ENCODE data around the gene CDH20.

Gene CDH20

GRCh38 chr18:61579581-61579980 lies 246.4 kb downstream of the CDH20 start:
- POLR2A ChIA-PET = no interaction called here

GRCh38 chr18:61580046-61580445 lies 246.8 kb downstream of the CDH20 start:
- no peak overlapping the region for H3K27ac ChIP-seq (ENCODE audit: insufficient read depth in 1 of 2, low read depth in 1 of 2, low read length in 2 of 2, poor library complexity in 1 of 2, severe bottlenecking in 2 of 2)
- peaks cover 0 to 13% (median 8%) of the 10 kb centered on the region in 5 experiments for H3K27me3 ChIP-seq (replicated peaks in 2 of 5; ENCODE audit: control insufficient read depth in 4 of 5, insufficient read depth in 5 of 5, low read length in 4 of 5)
- no peaks in the 10 kb centered on the region for H3K36me3 ChIP-seq (ENCODE audit: control insufficient read depth in 4 of 4, insufficient read depth in 4 of 4, low read length in 3 of 4)
- H3K9me3 ChIP-seq (ENCODE audit: control extremely low read depth in 1 of 5, control insufficient read depth in 4 of 5, insufficient read depth in 2 of 5, low read depth in 1 of 5, low read length in 4 of 5) = peaks cover 0 to 3% (median 0%) of the 10 kb centered on the region in 5 experiments
- no peak overlapping the region for H3K4me3 ChIP-seq (ENCODE audit: control insufficient read depth in 1 of 7, extremely low read depth in 1 of 7, insufficient read depth in 4 of 7, low read depth in 2 of 7, low read length in 6 of 7)
- ChIA-PET CTCF (interaction anchor here (1.4 to 2.6 kb wide), 3 partner anchors 10 to 553 kb away, joined by 3 to 9 read pairs (median 5); no protein-coding TSS in a partner anchor), POLR2A (no interaction called here)
- no peak for DNase-seq
- peaks cover 0 to 10% (median 6%) of the 10 kb centered on the region in 4 experiments for H3K4me1 ChIP-seq (ENCODE audit: control extremely low read depth in 1 of 4, control insufficient read depth in 4 of 4, insufficient read depth in 4 of 4, low read length in 3 of 4)
- no CpG with 5 or more reads among the region's 2 CpGs for WGBS (ENCODE audit: insufficient coverage)

More at GRCh38 chr18:61579581-61579980, 246.4 kb downstream of the CDH20 start:
- no peak for DNase-seq
- peak overlapping the region in 1 of 7 experiments; percentile 1 for H3K4me3 ChIP-seq (ENCODE audit: control insufficient read depth in 1 of 7, extremely low read depth in 1 of 7, insufficient read depth in 4 of 7, low read depth in 2 of 7, low read length in 6 of 7)
- 50% methylated on average over 1 of the region's 2 CpGs for WGBS (ENCODE audit: insufficient coverage)
- CTCF ChIA-PET = interaction anchor here (0.7 to 2.6 kb wide), 4 partner anchors 10 to 554 kb away, joined by 3 to 9 read pairs (median 4); no protein-coding TSS in a partner anchor
- peaks cover 0 to 3% (median 0%) of the 10 kb centered on the region in 5 experiments for H3K9me3 ChIP-seq (ENCODE audit: control extremely low read depth in 1 of 5, control insufficient read depth in 4 of 5, insufficient read depth in 2 of 5, low read depth in 1 of 5, low read length in 4 of 5)
- H3K27ac ChIP-seq (ENCODE audit: insufficient read depth in 1 of 2, low read depth in 1 of 2, low read length in 2 of 2, poor library complexity in 1 of 2, severe bottlenecking in 2 of 2) = no peak overlapping the region
- H3K36me3 ChIP-seq (ENCODE audit: control insufficient read depth in 4 of 4, insufficient read depth in 4 of 4, low read length in 3 of 4) = no peaks in the 10 kb centered on the region
- peaks cover 0 to 13% (median 8%) of the 10 kb centered on the region in 5 experiments for H3K27me3 ChIP-seq (replicated peaks in 2 of 5; ENCODE audit: control insufficient read depth in 4 of 5, insufficient read depth in 5 of 5, low read length in 4 of 5)
- peaks cover 0 to 10% (median 6%) of the 10 kb centered on the region in 4 experiments for H3K4me1 ChIP-seq (ENCODE audit: control extremely low read depth in 1 of 4, control insufficient read depth in 4 of 4, insufficient read depth in 4 of 4, low read length in 3 of 4)

- no peak overlapping the region for H3K27ac ChIP-seq (ENCODE audit: insufficient read depth in 1 of 2, low read depth in 1 of 2, low read length in 2 of 2, poor library complexity in 1 of 2, severe bottlenecking in 2 of 2)
- DNase-seq = peak; percentile 63 to 81 (median 80)
- no peaks in the 10 kb centered on the region for H3K36me3 ChIP-seq (ENCODE audit: control insufficient read depth in 4 of 4, insufficient read depth in 4 of 4, low read length in 3 of 4)
- POLR2A ChIA-PET = no interaction called here
- H3K27me3 ChIP-seq (replicated peaks in 2 of 5; ENCODE audit: control insufficient read depth in 4 of 5, insufficient read depth in 5 of 5, low read length in 4 of 5) = peaks cover 0 to 13% (median 7%) of the 10 kb centered on the region in 5 experiments
- CTCF ChIA-PET = interaction anchor here (1.0 to 1.9 kb wide), 11 partner anchors 9 to 667 kb away, joined by 3 to 14 read pairs (median 4); no protein-coding TSS in a partner anchor
- H3K4me1 ChIP-seq (ENCODE audit: control extremely low read depth in 1 of 4, control insufficient read depth in 4 of 4, insufficient read depth in 4 of 4, low read length in 3 of 4) = peaks cover 0 to 10% (median 6%) of the 10 kb centered on the region in 4 experiments
- peaks cover 0 to 3% (median 0%) of the 10 kb centered on the region in 5 experiments for H3K9me3 ChIP-seq (ENCODE audit: control extremely low read depth in 1 of 5, control insufficient read depth in 4 of 5, insufficient read depth in 2 of 5, low read depth in 1 of 5, low read length in 4 of 5)
- 8% methylated on average over 20 of the region's 22 CpGs for WGBS (ENCODE audit: insufficient coverage)
- peak overlapping the region in 5 of 7 experiments; percentile 32 to 62 (median 46) for H3K4me3 ChIP-seq (ENCODE audit: control insufficient read depth in 1 of 7, extremely low read depth in 1 of 7, insufficient read depth in 4 of 7, low read depth in 2 of 7, low read length in 6 of 7)
Measured at GRCh38 chr18:61581578-61582201, 248.5 kb downstream of the CDH20 start.

GRCh38 chr18:61582202-61582710 lies 249.0 kb downstream of the CDH20 start:
- peaks cover 0 to 13% (median 7%) of the 10 kb centered on the region in 5 experiments for H3K27me3 ChIP-seq (replicated peaks in 2 of 5; ENCODE audit: control insufficient read depth in 4 of 5, insufficient read depth in 5 of 5, low read length in 4 of 5)
- 32% methylated on average over 14 of the region's 15 CpGs for WGBS (ENCODE audit: insufficient coverage)
- ChIA-PET CTCF (interaction anchor here (1.0 to 1.9 kb wide), 10 partner anchors 15 to 667 kb away, joined by 3 to 14 read pairs (median 4); no protein-coding TSS in a partner anchor), POLR2A (no interaction called here)
- H3K4me1 ChIP-seq (ENCODE audit: control extremely low read depth in 1 of 4, control insufficient read depth in 4 of 4, insufficient read depth in 4 of 4, low read length in 3 of 4) = peaks cover 0 to 10% (median 6%) of the 10 kb centered on the region in 4 experiments
- H3K27ac ChIP-seq (ENCODE audit: insufficient read depth in 1 of 2, low read depth in 1 of 2, low read length in 2 of 2, poor library complexity in 1 of 2, severe bottlenecking in 2 of 2) = no peak overlapping the region
- H3K4me3 ChIP-seq (ENCODE audit: control insufficient read depth in 1 of 7, extremely low read depth in 1 of 7, insufficient read depth in 4 of 7, low read depth in 2 of 7, low read length in 6 of 7) = peak overlapping the region in 3 of 7 experiments; percentile 46 to 62 (median 52)
- DNase-seq = no peak
- no peaks in the 10 kb centered on the region for H3K36me3 ChIP-seq (ENCODE audit: control insufficient read depth in 4 of 4, insufficient read depth in 4 of 4, low read length in 3 of 4)
- H3K9me3 ChIP-seq (ENCODE audit: control extremely low read depth in 1 of 5, control insufficient read depth in 4 of 5, insufficient read depth in 2 of 5, low read depth in 1 of 5, low read length in 4 of 5) = peaks cover 0 to under 1% (median 0%) of the 10 kb centered on the region in 5 experiments

- no peaks in the 10 kb centered on the region for H3K9me3 ChIP-seq (ENCODE audit: control extremely low read depth in 1 of 5, control insufficient read depth in 4 of 5, insufficient read depth in 2 of 5, low read depth in 1 of 5, low read length in 4 of 5)
- POLR2A ChIA-PET = no interaction called here
- no peak overlapping the region for H3K4me3 ChIP-seq (ENCODE audit: control insufficient read depth in 1 of 7, extremely low read depth in 1 of 7, insufficient read depth in 4 of 7, low read depth in 2 of 7, low read length in 6 of 7)
- H3K4me1 ChIP-seq (ENCODE audit: control extremely low read depth in 1 of 4, control insufficient read depth in 4 of 4, insufficient read depth in 4 of 4, low read length in 3 of 4) = peaks cover 0 to 10% (median 6%) of the 10 kb centered on the region in 4 experiments
- H3K36me3 ChIP-seq (ENCODE audit: control insufficient read depth in 4 of 4, insufficient read depth in 4 of 4, low read length in 3 of 4) = no peaks in the 10 kb centered on the region
- no peak overlapping the region for H3K27ac ChIP-seq (ENCODE audit: insufficient read depth in 1 of 2, low read depth in 1 of 2, low read length in 2 of 2, poor library complexity in 1 of 2, severe bottlenecking in 2 of 2)
- H3K27me3 ChIP-seq (replicated peaks in 2 of 5; ENCODE audit: control insufficient read depth in 4 of 5, insufficient read depth in 5 of 5, low read length in 4 of 5) = peaks cover 0 to 13% (median 8%) of the 10 kb centered on the region in 5 experiments
- no peak for DNase-seq
- 100% methylated on average over 1 of the region's 1 CpG for WGBS (ENCODE audit: insufficient coverage)
- CTCF ChIA-PET = interaction anchor here (0.6 to 1.5 kb wide), 4 partner anchors 15 to 42 kb away, joined by 3 to 4 read pairs (median 3); no protein-coding TSS in a partner anchor
Measured at GRCh38 chr18:61583548-61583947, 250.3 kb downstream of the CDH20 start.

- no peak for DNase-seq
- no peak overlapping the region for H3K27ac ChIP-seq (ENCODE audit: insufficient read depth in 1 of 2, low read depth in 1 of 2, low read length in 2 of 2, poor library complexity in 1 of 2, severe bottlenecking in 2 of 2)
- CTCF ChIA-PET = interaction anchor here (1.7 kb wide), 1 partner anchor 545 kb away, joined by 8 read pairs; no protein-coding TSS in a partner anchor
- 79% methylated on average over 2 of the region's 2 CpGs for WGBS (ENCODE audit: insufficient coverage)
- no peaks in the 10 kb centered on the region for H3K4me1 ChIP-seq (ENCODE audit: control extremely low read depth in 1 of 4, control insufficient read depth in 4 of 4, insufficient read depth in 4 of 4, low read length in 3 of 4)
- POLR2A ChIA-PET = no interaction called here
- no peak overlapping the region for H3K4me3 ChIP-seq (ENCODE audit: control insufficient read depth in 1 of 7, extremely low read depth in 1 of 7, insufficient read depth in 4 of 7, low read depth in 2 of 7, low read length in 6 of 7)
- no peaks in the 10 kb centered on the region for H3K36me3 ChIP-seq (ENCODE audit: control insufficient read depth in 4 of 4, insufficient read depth in 4 of 4, low read length in 3 of 4)
- peaks cover 0 to 6% (median under 1%) of the 10 kb centered on the region in 5 experiments for H3K27me3 ChIP-seq (replicated peaks in 2 of 5; ENCODE audit: control insufficient read depth in 4 of 5, insufficient read depth in 5 of 5, low read length in 4 of 5)
- H3K9me3 ChIP-seq (ENCODE audit: control extremely low read depth in 1 of 5, control insufficient read depth in 4 of 5, insufficient read depth in 2 of 5, low read depth in 1 of 5, low read length in 4 of 5) = no peaks in the 10 kb centered on the region
Measured at GRCh38 chr18:61587865-61588264, 254.6 kb downstream of the CDH20 start.

Measured in common myeloid progenitor, CD34-positive (primary cell).